GM13976 (cell line): Measurements from ENCODE around the gene KLF13.

Source experiments
- DNase-seq: peaks from one replicate; pipeline ENCODE4 v3.0.0; 2012; ENCODE audit warnings: low spot score
- in situ Hi-C: fragments of 300-500 bp; cut with MboI; formaldehyde crosslinking; loops from one replicate; pipeline ENCODE4 v1.12.0; 2022; ENCODE audit warnings: low sequenced_read_pairs, mixed read lengths, inconsistent platforms; ENCODE audit not compliant: unreplicated experiment
- TF ChIP-seq, protein P1 (sequence below): IDR thresholded peaks from 2 replicates; pipeline ENCODE4 v1.5.1; 2012; ENCODE audit warnings: borderline replicate concordance, mild to moderate bottlenecking; ENCODE audit not compliant: insufficient read depth; ENCODE audit errors: extremely low read depth, missing control alignments, control extremely low read depth

The KLF13 gene

DNA sequence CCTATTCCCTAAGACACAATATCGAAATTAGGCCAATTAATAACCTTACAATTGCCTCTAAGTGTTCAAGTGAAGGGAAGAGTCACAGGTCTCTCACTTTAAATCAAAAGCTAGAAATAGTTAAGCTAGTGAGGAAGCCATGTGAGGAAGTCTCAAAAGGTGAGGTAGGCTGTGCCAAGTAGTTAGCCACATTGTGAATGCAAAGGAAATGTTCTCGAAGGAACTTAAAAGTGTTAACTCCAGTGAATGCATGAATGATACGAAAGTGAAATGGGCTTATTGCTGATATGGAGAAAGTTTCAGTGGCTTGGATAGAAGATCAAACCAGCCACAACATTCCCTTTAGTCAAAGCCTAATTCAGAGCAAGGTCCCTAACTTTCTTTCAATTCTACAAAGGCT, 59.1 kb downstream of the KLF13 start:
- TF ChIP-seq, protein P1, sequence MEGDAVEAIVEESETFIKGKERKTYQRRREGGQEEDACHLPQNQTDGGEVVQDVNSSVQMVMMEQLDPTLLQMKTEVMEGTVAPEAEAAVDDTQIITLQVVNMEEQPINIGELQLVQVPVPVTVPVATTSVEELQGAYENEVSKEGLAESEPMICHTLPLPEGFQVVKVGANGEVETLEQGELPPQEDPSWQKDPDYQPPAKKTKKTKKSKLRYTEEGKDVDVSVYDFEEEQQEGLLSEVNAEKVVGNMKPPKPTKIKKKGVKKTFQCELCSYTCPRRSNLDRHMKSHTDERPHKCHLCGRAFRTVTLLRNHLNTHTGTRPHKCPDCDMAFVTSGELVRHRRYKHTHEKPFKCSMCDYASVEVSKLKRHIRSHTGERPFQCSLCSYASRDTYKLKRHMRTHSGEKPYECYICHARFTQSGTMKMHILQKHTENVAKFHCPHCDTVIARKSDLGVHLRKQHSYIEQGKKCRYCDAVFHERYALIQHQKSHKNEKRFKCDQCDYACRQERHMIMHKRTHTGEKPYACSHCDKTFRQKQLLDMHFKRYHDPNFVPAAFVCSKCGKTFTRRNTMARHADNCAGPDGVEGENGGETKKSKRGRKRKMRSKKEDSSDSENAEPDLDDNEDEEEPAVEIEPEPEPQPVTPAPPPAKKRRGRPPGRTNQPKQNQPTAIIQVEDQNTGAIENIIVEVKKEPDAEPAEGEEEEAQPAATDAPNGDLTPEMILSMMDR: no peak
- no peak for DNase-seq
- in situ Hi-C loops: no loop called here

DNA sequence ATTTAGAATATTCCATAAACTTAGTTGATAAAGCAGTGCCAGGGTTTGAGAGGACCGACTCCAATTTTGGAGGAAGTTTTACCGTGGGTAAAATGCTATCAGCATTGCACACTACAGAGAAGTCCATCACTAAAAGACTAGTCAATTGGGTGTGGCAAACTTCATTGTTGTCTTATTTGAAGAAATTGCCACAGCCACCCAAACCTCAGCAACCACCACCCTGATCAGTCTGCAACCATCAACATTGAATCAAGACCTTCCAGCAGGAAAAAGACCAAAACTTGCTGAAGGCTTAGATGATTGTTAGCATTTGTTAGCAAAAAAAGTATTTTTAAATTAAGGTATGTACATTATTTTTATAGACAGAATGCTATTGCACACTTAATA, 60.5 kb downstream of the KLF13 start:
- TF ChIP-seq, protein P1: no peak
- in situ Hi-C loops: no loop called here
- DNase-seq: no peak

- in situ Hi-C loops: no loop called here
- peak; percentile 9 for DNase-seq
- TF ChIP-seq, protein P1: no peak
Observed at GRCh38 chr15:31387479-31388118, 61.0 kb downstream of the KLF13 start.

GRCh38 chr15:31389576-31389975, 62.9 kb downstream of the KLF13 start:
- in situ Hi-C loops: no loop called here
- TF ChIP-seq, protein P1: no peak
- DNase-seq: no peak

- DNase-seq: no peak
- TF ChIP-seq, protein P1: no peak
- in situ Hi-C loops: no loop called here
Observed at GRCh38 chr15:31390029-31390428, 63.4 kb downstream of the KLF13 start.

DNA sequence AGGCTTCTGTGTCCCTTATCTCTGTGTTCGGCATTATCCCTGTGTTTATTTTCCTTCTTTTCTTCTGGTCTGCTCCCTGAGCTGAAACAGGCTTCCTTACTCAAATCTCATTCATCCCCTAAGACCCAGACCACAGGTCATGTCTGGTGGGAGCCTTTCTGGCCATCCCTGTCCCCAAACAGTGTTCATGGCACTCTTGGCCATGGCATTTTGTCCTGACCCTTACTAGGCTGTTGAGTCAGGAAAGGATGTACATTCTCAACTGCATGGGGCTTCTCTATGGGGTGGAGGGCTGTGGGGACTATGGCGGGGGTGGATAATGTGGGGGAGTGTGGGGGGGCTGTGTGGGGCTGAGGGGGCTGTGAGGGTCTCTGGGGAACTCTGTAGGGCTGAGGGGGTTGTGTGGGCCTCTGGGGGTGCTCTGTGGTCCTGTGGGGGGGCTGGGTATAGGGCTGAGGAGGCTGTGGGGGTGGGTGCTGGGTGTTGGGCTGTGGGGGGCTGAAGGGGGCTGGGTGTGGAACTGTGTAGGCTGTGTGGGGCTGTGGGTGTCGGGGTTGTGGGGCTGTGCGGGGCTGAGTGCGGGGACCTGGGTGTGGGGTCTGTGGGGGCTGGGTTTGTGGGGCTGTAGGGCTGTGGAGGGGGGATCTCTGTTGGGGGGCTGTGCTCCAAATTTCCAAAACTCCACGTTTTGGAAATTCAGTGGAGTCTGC, 64.3 kb downstream of the KLF13 start:
- in situ Hi-C loops: no loop called here
- DNase-seq: peak; percentile 10
- TF ChIP-seq, protein P1: no peak
